HEK293 (cell line): Measurements from ENCODE around the gene GNAT1.

ENCODE experiments used
- CTCF ChIA-PET: fragments of 350-600 bp; formaldehyde crosslinking; extraction: SDS; loops from one replicate; lab custom pipeline; 2021; ENCODE audit warnings: antibody characterized with exemption; lab: Yijun Ruan, JAX
- POLR2A ChIA-PET: fragments of 300-600 bp; formaldehyde crosslinking; extraction: SDS; loops from one replicate; lab custom pipeline; 2020; ENCODE audit warnings: antibody characterized with exemption, inconsistent platforms; lab: Yijun Ruan, JAX
- H3K27ac ChIP-seq: fragments of 200-500 bp; sonication (Bioruptor generic); 2 replicates; pipeline ENCODE4 v1.5.1; 2014; ENCODE audit warnings: low read depth, low read length, control low read depth, inconsistent platforms; ENCODE audit errors: extremely low read depth
- H3K36me3 ChIP-seq, 2 experiments: fragments of 200-500 bp in 1 of 2; sonication (Bioruptor generic) in 1 of 2; 1 replicate in 1 of 2; 2 replicates in 1 of 2; pipeline ENCODE4 v1.5.1; 2014 to 2017; ENCODE audit warnings: inconsistent platforms in 2 of 2, low read length in 2 of 2; ENCODE audit not compliant: control insufficient read depth in 2 of 2, insufficient read depth in 1 of 2
- H3K4me1 ChIP-seq: fragments of 200-500 bp; sonication (Bioruptor generic); 2 replicates; pipeline ENCODE4 v1.5.1; 2014; ENCODE audit warnings: mild to moderate bottlenecking, low read length, inconsistent platforms; ENCODE audit not compliant: control insufficient read depth, insufficient read depth
- H3K4me3 ChIP-seq: 2 replicates; pipeline ENCODE4 v1.5.1; 2011; ENCODE audit warnings: low read depth, mild to moderate bottlenecking, control low read depth, low read length, moderate library complexity
- H3K9me3 ChIP-seq: fragments of 200-500 bp; sonication (Bioruptor generic); 2 replicates; pipeline ENCODE4 v1.5.1; 2014; ENCODE audit warnings: low read depth, low read length, inconsistent platforms; ENCODE audit not compliant: control insufficient read depth, insufficient read depth
- GFI1B ChIP-seq: fragments of 450-650 bp; formaldehyde crosslinking; IDR thresholded peaks from 2 replicates; pipeline ENCODE4 v1.5.1; 2016; ENCODE audit warnings: missing biosample characterization, missing genetic modification characterization
- HOXD13 ChIP-seq: sonication (generic); formaldehyde crosslinking; IDR thresholded peaks from 2 replicates; pipeline ENCODE4 v1.8.0; 2022; ENCODE audit warnings: missing genetic modification reagents, borderline replicate concordance
- KLF10 ChIP-seq: fragments of 450-650 bp; IDR thresholded peaks from 2 replicates; pipeline ENCODE4 v1.5.1; 2018; ENCODE audit warnings: missing biosample characterization, mild to moderate bottlenecking, missing genetic modification characterization
- KLF8 ChIP-seq: fragments of 450-650 bp; formaldehyde crosslinking; IDR thresholded peaks from 2 replicates; pipeline ENCODE4 v1.5.1; 2016; ENCODE audit warnings: missing biosample characterization, missing genetic modification characterization
- TCF7L2 ChIP-seq: IDR thresholded peaks from 2 replicates; pipeline ENCODE4 v1.6.1; 2011; ENCODE audit warnings: low read depth, mild to moderate bottlenecking, inconsistent platforms, low read length, moderate library complexity, borderline replicate concordance
- YY1 ChIP-seq: fragments of 450-650 bp; formaldehyde crosslinking; IDR thresholded peaks from 2 replicates; pipeline ENCODE4 v1.5.1; 2018; ENCODE audit warnings: missing biosample characterization, missing genetic modification characterization
- YY2 ChIP-seq: fragments of 450-650 bp; formaldehyde crosslinking; IDR thresholded peaks from 2 replicates; pipeline ENCODE4 v1.5.1; 2016; ENCODE audit warnings: missing biosample characterization, missing genetic modification characterization
- ZNF148 ChIP-seq: fragments of 450-650 bp; formaldehyde crosslinking; IDR thresholded peaks from 2 replicates; pipeline ENCODE4 v1.5.0; 2017; ENCODE audit warnings: missing biosample characterization, missing genetic modification characterization, borderline replicate concordance
- ZNF19 ChIP-seq: fragments of 450-650 bp; formaldehyde crosslinking; IDR thresholded peaks from 2 replicates; pipeline ENCODE4; 2016; ENCODE audit warnings: missing biosample characterization, missing genetic modification characterization, low read depth
- ZNF394 ChIP-seq: fragments of 450-650 bp; formaldehyde crosslinking; IDR thresholded peaks from 2 replicates; pipeline ENCODE4 v1.5.1; 2016; ENCODE audit warnings: missing biosample characterization, missing genetic modification characterization, mild to moderate bottlenecking, moderate library complexity, borderline replicate concordance
- ZNF423 ChIP-seq: fragments of 450-650 bp; formaldehyde crosslinking; IDR thresholded peaks from 2 replicates; pipeline ENCODE4 v1.5.1; 2016; ENCODE audit warnings: missing biosample characterization, missing genetic modification characterization
- ZNF433 ChIP-seq: fragments of 450-650 bp; formaldehyde crosslinking; IDR thresholded peaks from 2 replicates; pipeline ENCODE4 v1.5.1; 2016; ENCODE audit warnings: missing biosample characterization, missing genetic modification characterization, low read depth
- ZNF639 ChIP-seq: fragments of 450-650 bp; formaldehyde crosslinking; IDR thresholded peaks from 2 replicates; pipeline ENCODE4 v1.5.1; 2016; ENCODE audit warnings: missing biosample characterization, missing genetic modification characterization
- ZNF654 ChIP-seq: fragments of 450-650 bp; formaldehyde crosslinking; IDR thresholded peaks from 2 replicates; pipeline ENCODE4 v1.5.1; 2016; ENCODE audit warnings: low read depth, missing biosample characterization, missing genetic modification characterization
- TF ChIP-seq, protein P1 (sequence below): fragments of 450-650 bp; formaldehyde crosslinking; IDR thresholded peaks from 2 replicates; pipeline ENCODE4 v1.5.1; 2016; ENCODE audit warnings: missing biosample characterization, missing genetic modification characterization

The GNAT1 gene

GRCh38 chr3:50189989-50190388 is 1.4 kb upstream of the GNAT1 start (continued):
- TF ChIP-seq ZNF148 (tag by site-specific recombination) (no peak), HOXD13 (CRISPR knock-in tag) (no peak), TCF7L2 (no peak), YY1 (tag by site-specific recombination) (no peak)
- TF ChIP-seq, all 188 proteins: peak for 0

- Histone ChIP-seq H3K9me3 (no peaks in the 10 kb centered on the region), H3K4me3 (no peak overlapping the region), H3K36me3 (peaks cover 0 to 3% of the 10 kb centered on the region in 2 experiments; a peak in 1 of 3 replicates), H3K4me1 (no peaks in the 10 kb centered on the region), H3K27ac (no peak overlapping the region)
- POLR2A ChIA-PET: no interaction called here
- TF ChIP-seq KLF10 (tag by site-specific recombination): no peak
- no peak for TF ChIP-seq KLF8 (tag by site-specific recombination)
- no peak for TF ChIP-seq YY2
- no peak for TF ChIP-seq GFI1B (tag by site-specific recombination)
- no peak for TF ChIP-seq ZNF423 (tag by site-specific recombination)
- TF ChIP-seq ZNF394 (tag by site-specific recombination): no peak
- TF ChIP-seq ZNF19 (tag by site-specific recombination): no peak
- CTCF ChIA-PET: interaction anchor here (0.5 to 7.7 kb wide), 19 partner anchors 10 to 133 kb away, joined by 3 to 237 read pairs (median 4); no protein-coding TSS in a partner anchor
Observed at GRCh38 chr3:50192124-50192523, 714 bp downstream of the GNAT1 start.

GRCh38 chr3:50192689-50193141 is 1.3 kb downstream of the GNAT1 start:
- TF ChIP-seq ZNF639: no peak
- TF ChIP-seq ZNF654 (tag by site-specific recombination): peak; percentile 65
- TF ChIP-seq, protein P1, sequence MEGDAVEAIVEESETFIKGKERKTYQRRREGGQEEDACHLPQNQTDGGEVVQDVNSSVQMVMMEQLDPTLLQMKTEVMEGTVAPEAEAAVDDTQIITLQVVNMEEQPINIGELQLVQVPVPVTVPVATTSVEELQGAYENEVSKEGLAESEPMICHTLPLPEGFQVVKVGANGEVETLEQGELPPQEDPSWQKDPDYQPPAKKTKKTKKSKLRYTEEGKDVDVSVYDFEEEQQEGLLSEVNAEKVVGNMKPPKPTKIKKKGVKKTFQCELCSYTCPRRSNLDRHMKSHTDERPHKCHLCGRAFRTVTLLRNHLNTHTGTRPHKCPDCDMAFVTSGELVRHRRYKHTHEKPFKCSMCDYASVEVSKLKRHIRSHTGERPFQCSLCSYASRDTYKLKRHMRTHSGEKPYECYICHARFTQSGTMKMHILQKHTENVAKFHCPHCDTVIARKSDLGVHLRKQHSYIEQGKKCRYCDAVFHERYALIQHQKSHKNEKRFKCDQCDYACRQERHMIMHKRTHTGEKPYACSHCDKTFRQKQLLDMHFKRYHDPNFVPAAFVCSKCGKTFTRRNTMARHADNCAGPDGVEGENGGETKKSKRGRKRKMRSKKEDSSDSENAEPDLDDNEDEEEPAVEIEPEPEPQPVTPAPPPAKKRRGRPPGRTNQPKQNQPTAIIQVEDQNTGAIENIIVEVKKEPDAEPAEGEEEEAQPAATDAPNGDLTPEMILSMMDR (tag by site-specific recombination): peak; percentile 42
- TF ChIP-seq ZNF433 (tag by site-specific recombination): no peak
- Histone ChIP-seq H3K4me3 (no peak overlapping the region), H3K36me3 (peaks cover 0 to 3% of the 10 kb centered on the region in 2 experiments; a peak in 1 of 3 replicates), H3K9me3 (no peaks in the 10 kb centered on the region), H3K27ac (no peak overlapping the region), H3K4me1 (no peaks in the 10 kb centered on the region)
- CTCF ChIA-PET: interaction anchor here (0.5 to 7.7 kb wide), 19 partner anchors 11 to 88 kb away, joined by 3 to 237 read pairs (median 4); partner anchors contain the start of gene SLC38A3
- POLR2A ChIA-PET: no interaction called here
